CD8-positive, alpha-beta memory T cell (primary cell): Measurements from ENCODE around the gene MEIS3. TPM values are rescaled to one million over a fixed set of nuclear protein-coding genes. Genes with fewer than 3 reads are reported as not detected.

ENCODE experiments used
- CTCF ChIA-PET: fragments of 350-600 bp; sonication (Branson Sonifier 250); formaldehyde crosslinking; loops from one replicate; lab custom pipeline; 2021; ENCODE audit warnings: antibody characterized with exemption; lab: Charles Lee
- POLR2A ChIA-PET: fragments of 350-600 bp; sonication (Branson Sonifier 250); formaldehyde crosslinking; loops from one replicate; lab custom pipeline; 2021; ENCODE audit warnings: antibody characterized with exemption; lab: Charles Lee
- DNase-seq, 5 donors: peaks; one replicate each; pipeline versions ENCODE4 v3.0.0 to v3.0.0-alpha.2; 2020 to 2022; ENCODE audit warnings: mixed read lengths in 1 of 5
- H3K27ac ChIP-seq: one replicate; pipeline ENCODE4 v1.7.0; 2013; ENCODE audit warnings: low read depth, mild to moderate bottlenecking, low read length, moderate library complexity
- H3K27me3 ChIP-seq: 2 replicates; pipeline ENCODE4 v1.7.0; 2013; ENCODE audit warnings: low read length, mild to moderate bottlenecking; ENCODE audit not compliant: insufficient read depth, poor library complexity, severe bottlenecking
- H3K36me3 ChIP-seq: 2 replicates; pipeline ENCODE4 v1.7.0; 2013; ENCODE audit warnings: mild to moderate bottlenecking, low read length, moderate library complexity; ENCODE audit not compliant: insufficient read depth
- H3K4me1 ChIP-seq: 2 replicates; pipeline ENCODE4 v1.7.0; 2013; ENCODE audit warnings: mild to moderate bottlenecking, low read length, moderate library complexity; ENCODE audit not compliant: insufficient read depth
- H3K4me3 ChIP-seq: 2 replicates; pipeline ENCODE4 v1.7.0; 2013; ENCODE audit warnings: mild to moderate bottlenecking, low read length
- H3K9me3 ChIP-seq: 2 replicates; pipeline ENCODE4 v1.7.0; 2013; ENCODE audit warnings: mild to moderate bottlenecking, low read length
- H3K27ac Mint-ChIP-seq, 8 donors: one replicate each; pipeline ENCODE4 v1.8.0; 2020 to 2021; ENCODE audit warnings: mixed read lengths in 8 of 8, mild to moderate bottlenecking in 6 of 8, inconsistent platforms in 3 of 8, moderate library complexity in 3 of 8
- H3K27me3 Mint-ChIP-seq, 2 donors: one replicate each; pipeline ENCODE4 v1.8.0; 2020 to 2021; ENCODE audit warnings: mixed read lengths in 2 of 2, mild to moderate bottlenecking in 1 of 2, moderate library complexity in 1 of 2
- H3K36me3 Mint-ChIP-seq, 3 donors: one replicate each; pipeline ENCODE4 v1.8.0; 2020 to 2021; ENCODE audit warnings: mixed read lengths in 3 of 3, inconsistent platforms in 1 of 3, mild to moderate bottlenecking in 1 of 3
- H3K4me1 Mint-ChIP-seq, 3 donors: one replicate each; pipeline ENCODE4 v1.8.0; 2020 to 2021; ENCODE audit warnings: mixed read lengths in 3 of 3, inconsistent platforms in 1 of 3, mild to moderate bottlenecking in 1 of 3
- H3K4me3 Mint-ChIP-seq, 7 donors: one replicate each; pipeline ENCODE4 v1.8.0; 2020 to 2021; ENCODE audit warnings: mixed read lengths in 7 of 7, mild to moderate bottlenecking in 6 of 7, moderate library complexity in 4 of 7, inconsistent platforms in 2 of 7
- H3K9me3 Mint-ChIP-seq, 5 donors: one replicate each; pipeline ENCODE4 v1.8.0; 2020 to 2022; ENCODE audit warnings: mixed read lengths in 5 of 5, mild to moderate bottlenecking in 3 of 5, moderate library complexity in 2 of 5, inconsistent platforms in 1 of 5
- polyA plus RNA-seq: library from polyadenylated mRNA; unstranded; fragments of 300-500 nt; fragmentation: Illumina TruSeq; gene quantifications from one replicate; pipeline ENCODE4 v1.2.3, GENCODE V29; 2021
- total RNA-seq, 2 experiments: library from RNA; stranded (reverse); gene quantifications; one replicate each; pipeline ENCODE4 v1.2.3, GENCODE V29; 2021

The MEIS3 gene
- total and polyA plus RNA-seq, 3 experiments from 2014 or later = not detected

- Histone ChIP-seq H3K27ac (no peak overlapping the region), H3K4me3 (no peak overlapping the region), H3K4me1 (peaks cover 36% of the 10 kb centered on the region), H3K36me3 (no peaks in the 10 kb centered on the region), H3K27me3 (peaks cover 79% of the 10 kb centered on the region), H3K9me3 (no peaks in the 10 kb centered on the region)
- H3K4me1 Mint-ChIP-seq = peaks cover 20 to 43% (median 35%) of the 10 kb centered on the region in 3 donors
- CTCF ChIA-PET = no interaction called here
- no peak for DNase-seq
- H3K27ac Mint-ChIP-seq = no peak overlapping the region
- POLR2A ChIA-PET = no interaction called here
- no peak overlapping the region for H3K4me3 Mint-ChIP-seq
- peaks cover 58 to 81% of the 10 kb centered on the region in 2 donors for H3K27me3 Mint-ChIP-seq
- H3K9me3 Mint-ChIP-seq = peaks cover 0 to 2% (median 0%) of the 10 kb centered on the region in 5 donors
- peaks cover 0 to 3% (median 0%) of the 10 kb centered on the region in 3 donors for H3K36me3 Mint-ChIP-seq
Measured at GRCh38 chr19:47419789-47420188, 462 bp upstream of the MEIS3 start.

- CTCF ChIA-PET = no interaction called here
- Mint-ChIP-seq H3K4me3 (peak overlapping the region in 6 of 7 donors; percentile 37 to 80 (median 65)), H3K27me3 (peaks cover 53 to 80% of the 10 kb centered on the region in 2 donors), H3K36me3 (peaks cover 0 to 3% (median 0%) of the 10 kb centered on the region in 3 donors), H3K4me1 (peaks cover 20 to 43% (median 35%) of the 10 kb centered on the region in 3 donors), H3K27ac (no peak overlapping the region), H3K9me3 (peaks cover 0 to 2% (median 0%) of the 10 kb centered on the region in 5 donors)
- Histone ChIP-seq H3K4me1 (peaks cover 36% of the 10 kb centered on the region), H3K9me3 (no peaks in the 10 kb centered on the region), H3K27ac (no peak overlapping the region), H3K4me3 (no peak overlapping the region), H3K27me3 (peaks cover 70% of the 10 kb centered on the region), H3K36me3 (no peaks in the 10 kb centered on the region)
- no peak for DNase-seq
- POLR2A ChIA-PET = no interaction called here
Measured at GRCh38 chr19:47418692-47419029, 666 bp downstream of the MEIS3 start.

- H3K4me3 Mint-ChIP-seq = peak overlapping the region; percentile 37 to 80 (median 60)
- ChIA-PET CTCF (no interaction called here), POLR2A (no interaction called here)
- peaks cover 64% of the 10 kb centered on the region for H3K27me3 ChIP-seq
- H3K4me1 ChIP-seq = peaks cover 36% of the 10 kb centered on the region
- peaks cover 20 to 43% (median 35%) of the 10 kb centered on the region in 3 donors for H3K4me1 Mint-ChIP-seq
- no peak overlapping the region for H3K4me3 ChIP-seq
- no peak for DNase-seq
- H3K36me3 Mint-ChIP-seq = peaks cover 0 to 5% (median 0%) of the 10 kb centered on the region in 3 donors
- no peak overlapping the region for H3K27ac ChIP-seq
- H3K9me3 Mint-ChIP-seq = peaks cover 0 to 2% (median 0%) of the 10 kb centered on the region in 5 donors
- peak overlapping the region in 3 of 8 donors; percentile 37 to 78 (median 51) for H3K27ac Mint-ChIP-seq
- no peaks in the 10 kb centered on the region for H3K36me3 ChIP-seq
- peaks cover 47 to 79% of the 10 kb centered on the region in 2 donors for H3K27me3 Mint-ChIP-seq
- no peaks in the 10 kb centered on the region for H3K9me3 ChIP-seq
Measured at GRCh38 chr19:47417746-47418691, 1.3 kb downstream of the MEIS3 start.

- ChIA-PET CTCF (no interaction called here), POLR2A (no interaction called here)
- H3K4me3 ChIP-seq = no peak overlapping the region
- Mint-ChIP-seq H3K27me3 (peaks cover 39 to 71% of the 10 kb centered on the region in 2 donors), H3K36me3 (peaks cover 0 to 3% (median 0%) of the 10 kb centered on the region in 3 donors), H3K4me3 (peak overlapping the region in 6 of 7 donors; percentile 37 to 78 (median 47)), H3K27ac (peak overlapping the region in 2 of 8 donors; percentile 37 to 64), H3K4me1 (peaks cover 18 to 36% (median 30%) of the 10 kb centered on the region in 3 donors), H3K9me3 (peaks cover 0 to 2% (median 0%) of the 10 kb centered on the region in 5 donors)
- peaks cover 28% of the 10 kb centered on the region for H3K4me1 ChIP-seq
- DNase-seq = no peak
- H3K27ac ChIP-seq = no peak overlapping the region
- H3K36me3 ChIP-seq = no peaks in the 10 kb centered on the region
- no peaks in the 10 kb centered on the region for H3K9me3 ChIP-seq
- H3K27me3 ChIP-seq = peaks cover 56% of the 10 kb centered on the region
Measured at GRCh38 chr19:47417107-47417745, 2.1 kb downstream of the MEIS3 start.

- no peak for DNase-seq
- H3K9me3 ChIP-seq = no peaks in the 10 kb centered on the region
- H3K36me3 ChIP-seq = no peaks in the 10 kb centered on the region
- peak overlapping the region in 1 of 8 donors; percentile 64 for H3K27ac Mint-ChIP-seq
- H3K4me3 ChIP-seq = no peak overlapping the region
- peaks cover 0 to 2% (median 0%) of the 10 kb centered on the region in 3 donors for H3K36me3 Mint-ChIP-seq
- H3K27me3 ChIP-seq = peaks cover 50% of the 10 kb centered on the region
- H3K4me1 Mint-ChIP-seq = peaks cover 16 to 34% (median 26%) of the 10 kb centered on the region in 3 donors
- H3K27me3 Mint-ChIP-seq = peaks cover 36 to 66% of the 10 kb centered on the region in 2 donors
- H3K4me1 ChIP-seq = peaks cover 28% of the 10 kb centered on the region
- ChIA-PET POLR2A (no interaction called here), CTCF (interaction anchor here (1.7 kb wide), 1 partner anchor 25 kb away, joined by 3 read pairs; no protein-coding TSS in a partner anchor)
- peak overlapping the region in 2 of 7 donors; percentile 13 to 51 for H3K4me3 Mint-ChIP-seq
- no peak overlapping the region for H3K27ac ChIP-seq
- H3K9me3 Mint-ChIP-seq = peaks cover 0 to 2% (median 0%) of the 10 kb centered on the region in 5 donors
Measured at GRCh38 chr19:47416643-47416985, 2.7 kb downstream of the MEIS3 start.

- Histone ChIP-seq H3K4me3 (no peak overlapping the region), H3K27ac (no peak overlapping the region), H3K4me1 (peaks cover 28% of the 10 kb centered on the region), H3K27me3 (peaks cover 45% of the 10 kb centered on the region), H3K36me3 (no peaks in the 10 kb centered on the region), H3K9me3 (no peaks in the 10 kb centered on the region)
- H3K4me3 Mint-ChIP-seq = no peak overlapping the region
- H3K9me3 Mint-ChIP-seq = peaks cover 0 to 2% (median 0%) of the 10 kb centered on the region in 5 donors
- CTCF ChIA-PET = interaction anchor here (1.7 kb wide), 1 partner anchor 24 kb away, joined by 3 read pairs; no protein-coding TSS in a partner anchor
- H3K4me1 Mint-ChIP-seq = peaks cover 13 to 33% (median 22%) of the 10 kb centered on the region in 3 donors
- H3K36me3 Mint-ChIP-seq = peaks cover 0 to 2% (median 0%) of the 10 kb centered on the region in 3 donors
- H3K27me3 Mint-ChIP-seq = peaks cover 32 to 61% of the 10 kb centered on the region in 2 donors
- DNase-seq = no peak
- H3K27ac Mint-ChIP-seq = no peak overlapping the region
- POLR2A ChIA-PET = no interaction called here
Measured at GRCh38 chr19:47415953-47416642, 3.2 kb downstream of the MEIS3 start.

GRCh38 chr19:47414469-47414868 is 4.9 kb downstream of the MEIS3 start:
- POLR2A ChIA-PET = no interaction called here
- Histone ChIP-seq H3K36me3 (no peaks in the 10 kb centered on the region), H3K4me3 (no peak overlapping the region), H3K4me1 (peaks cover 19% of the 10 kb centered on the region), H3K9me3 (no peaks in the 10 kb centered on the region), H3K27me3 (peaks cover 29% of the 10 kb centered on the region), H3K27ac (no peak overlapping the region)
- H3K27me3 Mint-ChIP-seq = peaks cover 26 to 48% of the 10 kb centered on the region in 2 donors
- H3K27ac Mint-ChIP-seq = no peak overlapping the region
- no peaks in the 10 kb centered on the region for H3K9me3 Mint-ChIP-seq
- peaks cover 11 to 18% (median 14%) of the 10 kb centered on the region in 3 donors for H3K4me1 Mint-ChIP-seq
- CTCF ChIA-PET = no interaction called here
- no peak overlapping the region for H3K4me3 Mint-ChIP-seq
- peaks cover 0 to 2% (median 0%) of the 10 kb centered on the region in 3 donors for H3K36me3 Mint-ChIP-seq
- no peak for DNase-seq
